DMS79 treated with DMSO at 0.1 percent for 48 hours (cell line): ENCODE results near the gene ZNF593.
A peak's percentile ranks its signal among the peaks of the same experiment; 100 is the strongest.

Experiments used
- DNase-seq: peaks from one replicate; lab custom pipeline; 2025; lab: John Stamatoyannopoulos, UW

ZNF593 gene

GRCh38 chr1:26210147-26210870 is 40.6 kb downstream of the ZNF593 start:
- DNase-seq = no peak

DNA sequence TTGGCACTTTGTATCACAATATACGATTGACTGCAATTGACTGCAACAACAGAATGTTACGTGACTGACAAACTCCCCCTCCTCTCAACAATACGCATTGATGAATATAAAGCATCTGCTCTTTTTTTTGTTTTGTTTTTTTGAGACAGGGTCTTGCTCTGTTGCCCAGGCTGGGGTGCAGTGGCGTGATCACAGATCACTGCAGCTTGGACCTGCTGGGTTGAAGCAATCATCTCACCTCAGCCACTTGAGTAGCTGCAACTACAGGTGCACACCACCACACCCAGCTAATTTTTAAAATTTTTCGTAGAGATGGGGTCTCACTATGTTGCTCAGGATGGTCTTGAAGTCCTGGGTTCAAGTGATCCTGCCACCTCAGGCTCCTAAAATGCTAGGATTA is 43.0 kb downstream of the ZNF593 start:
- no peak for DNase-seq

- DNase-seq = no peak
These were observed 43.7 kb downstream of the ZNF593 start for GRCh38 chr1:26213335-26213905.

DNA sequence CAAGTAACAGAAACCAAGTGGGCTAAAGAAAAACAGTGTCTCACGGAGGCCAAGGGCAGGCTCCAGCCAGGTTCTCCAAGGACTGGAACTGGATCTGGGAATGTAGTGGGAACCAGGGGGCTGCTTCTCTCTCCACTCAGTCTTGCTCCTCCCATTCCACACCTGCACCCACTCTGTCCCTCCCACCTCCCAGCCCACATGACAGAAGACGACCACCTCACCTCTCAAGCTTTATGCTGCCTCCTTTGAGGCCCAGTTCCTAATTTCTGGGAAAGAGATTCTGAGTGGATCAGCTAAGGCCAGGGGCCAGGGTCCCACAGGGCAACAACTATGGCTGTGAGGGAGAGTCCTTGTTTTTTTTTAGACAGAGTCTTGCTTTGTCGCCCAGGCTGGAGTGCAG is 45.5 kb downstream of the ZNF593 start:
- no peak for DNase-seq

GRCh38 chr1:26218906-26219494 is 49.3 kb downstream of the ZNF593 start:
- DNase-seq = peak; percentile 37
